ENCODE results near the gene ALCAM.
A peak's percentile ranks its signal among the peaks of the same experiment; 100 is the strongest.

Gene ALCAM

DNA sequence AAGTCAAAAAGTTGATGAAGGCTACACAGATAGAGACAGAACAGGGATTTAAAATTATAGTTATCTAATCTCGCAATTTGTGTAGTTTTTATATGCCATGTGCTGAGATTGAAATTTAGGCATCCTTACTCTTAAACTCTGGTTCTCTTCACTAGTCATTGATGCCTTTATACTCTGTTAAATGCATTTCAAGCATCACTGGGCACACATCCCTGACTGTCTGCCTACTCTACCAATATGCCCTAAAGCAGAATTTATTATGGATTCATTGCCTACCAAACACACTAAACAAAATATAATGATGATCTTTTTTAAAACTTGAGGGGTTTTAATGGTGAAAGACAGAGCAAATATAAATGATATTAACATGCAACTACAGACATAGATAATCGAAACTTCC lies 10.3 kb upstream of the ALCAM start:
- H3K18ac ChIP-seq (ENCODE audit: low read length): no peak overlapping the region
- no peak overlapping the region for H3K4me2 ChIP-seq (ENCODE audit: low read length)
- H3K36me3 ChIP-seq (ENCODE audit: control insufficient read depth in 1 of 2, insufficient read depth in 2 of 2, low read length in 2 of 2): no peaks in the 10 kb centered on the region
- H2AK5ac ChIP-seq (ENCODE audit: low read length): no peak overlapping the region
- H3K4me1 ChIP-seq (ENCODE audit: control insufficient read depth in 1 of 2, insufficient read depth in 2 of 2, low read length in 2 of 2): peaks cover 2 to 5% of the 10 kb centered on the region in 2 experiments
- no peak overlapping the region for H2BK120ac ChIP-seq (ENCODE audit: insufficient read depth, low read length, poor library complexity)
- DNase-seq: no peak
- no peak overlapping the region for H4K8ac ChIP-seq (ENCODE audit: low read depth, low read length)
- H2BK5ac ChIP-seq (ENCODE audit: low read depth, low read length, poor library complexity): no peak overlapping the region
- no peak overlapping the region for H3K9ac ChIP-seq (ENCODE audit: low read length)
- no peak overlapping the region for H4K91ac ChIP-seq (ENCODE audit: low read depth, low read length)
- peaks cover 1% of the 10 kb centered on the region for H3K9me3 ChIP-seq (ENCODE audit: insufficient read depth, low read depth, low read length)
- no peak overlapping the region for H3K4me3 ChIP-seq (ENCODE audit: low read depth, low read length)
- no peak overlapping the region for H2AFZ ChIP-seq (ENCODE audit: insufficient read depth, low read length, poor library complexity)
- no peak overlapping the region for H3K23ac ChIP-seq (ENCODE audit: low read length)
- no peak overlapping the region for H3K14ac ChIP-seq (ENCODE audit: low read length)
- peaks cover 10% of the 10 kb centered on the region for H3K79me1 ChIP-seq (ENCODE audit: low read length)
- no peaks in the 10 kb centered on the region for H3K27me3 ChIP-seq (ENCODE audit: insufficient read depth, low read length)
- no CpG with 5 or more reads among the region's 2 CpGs for WGBS (ENCODE audit: extremely low coverage, insufficient coverage, insufficient read length)
- no peaks in the 10 kb centered on the region for H3K79me2 ChIP-seq (ENCODE audit: control insufficient read depth, insufficient read depth, low read length, poor library complexity)
- H2BK12ac ChIP-seq (ENCODE audit: low read length): no peak overlapping the region
- H3K4ac ChIP-seq (ENCODE audit: low read depth, low read length): no peak overlapping the region
- peak overlapping the region; percentile 34 for H3K27ac ChIP-seq (ENCODE audit: low read depth, low read length)
- H4K12ac ChIP-seq (ENCODE audit: low read depth, low read length): no peak overlapping the region

DNA sequence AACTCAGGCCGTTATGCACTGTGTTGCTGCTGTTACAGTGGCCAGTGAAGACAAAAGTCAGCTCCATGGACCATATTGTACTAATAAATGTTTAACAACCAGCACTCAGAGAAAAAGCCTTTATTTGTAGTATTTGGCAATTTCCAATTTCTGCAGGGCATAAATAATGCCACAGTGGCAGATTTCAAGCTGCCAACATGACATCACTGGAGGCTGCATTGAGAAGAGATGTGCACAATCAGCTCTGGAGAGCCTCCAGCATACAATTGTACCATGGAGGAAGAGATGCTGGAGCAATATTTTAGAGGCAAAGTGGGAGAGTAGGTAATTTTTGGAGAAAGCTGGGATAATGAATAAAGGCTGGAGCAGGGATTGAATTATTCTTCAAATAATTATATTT lies 9.7 kb upstream of the ALCAM start:
- H4K12ac ChIP-seq (ENCODE audit: low read depth, low read length): no peak overlapping the region

DNA sequence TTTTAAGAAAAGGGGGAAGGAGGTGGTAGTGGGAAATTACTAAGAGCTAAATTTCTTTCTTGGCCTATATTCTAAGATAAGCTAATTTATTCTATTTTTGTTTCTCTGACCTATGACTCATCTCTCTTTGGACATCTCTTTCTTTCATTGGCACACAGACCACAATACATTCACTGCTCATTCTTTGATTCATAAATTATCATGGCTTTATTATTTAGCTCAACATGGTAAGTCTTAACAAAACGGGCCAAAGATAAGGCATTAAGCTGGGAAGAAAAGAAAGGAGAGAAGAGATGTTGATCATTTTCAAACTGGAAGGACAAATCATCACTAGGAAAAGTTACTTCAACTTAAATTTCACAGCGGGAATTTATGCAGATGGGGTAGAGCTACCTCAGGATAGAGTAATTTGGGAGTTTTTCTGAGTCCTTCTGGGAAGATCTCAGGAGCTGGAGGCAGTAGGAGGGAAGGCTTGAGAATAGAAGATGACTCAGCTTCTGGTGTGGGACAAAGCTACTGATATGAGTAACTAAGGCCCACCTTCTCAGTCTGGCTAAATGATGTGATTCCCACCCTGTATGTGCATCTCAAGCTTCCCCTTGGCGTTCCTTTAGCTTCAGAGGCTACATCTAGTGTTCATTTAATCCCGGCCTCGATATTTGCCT lies 7.5 kb upstream of the ALCAM start:
- no peak overlapping the region for H4K91ac ChIP-seq (ENCODE audit: low read depth, low read length)
- no peak overlapping the region for H3K18ac ChIP-seq (ENCODE audit: low read length)
- H3K79me2 ChIP-seq (ENCODE audit: control insufficient read depth, insufficient read depth, low read length, poor library complexity): no peaks in the 10 kb centered on the region
- H3K36me3 ChIP-seq (ENCODE audit: control insufficient read depth in 1 of 2, insufficient read depth in 2 of 2, low read length in 2 of 2): no peaks in the 10 kb centered on the region
- H3K4me1 ChIP-seq (ENCODE audit: control insufficient read depth in 1 of 2, insufficient read depth in 2 of 2, low read length in 2 of 2): peaks cover 0 to 2% of the 10 kb centered on the region in 2 experiments
- H3K4me2 ChIP-seq (ENCODE audit: low read length): no peak overlapping the region
- no peaks in the 10 kb centered on the region for H3K27me3 ChIP-seq (ENCODE audit: insufficient read depth, low read length)
- H2BK120ac ChIP-seq (ENCODE audit: insufficient read depth, low read length, poor library complexity): no peak overlapping the region
- H2AFZ ChIP-seq (ENCODE audit: insufficient read depth, low read length, poor library complexity): no peak overlapping the region
- peaks cover 3% of the 10 kb centered on the region for H3K79me1 ChIP-seq (ENCODE audit: low read length)
- no CpG with 5 or more reads among the region's 5 CpGs for WGBS (ENCODE audit: extremely low coverage, insufficient coverage, insufficient read length)
- H4K8ac ChIP-seq (ENCODE audit: low read depth, low read length): no peak overlapping the region
- H3K4me3 ChIP-seq (ENCODE audit: low read depth, low read length): no peak overlapping the region
- H4K12ac ChIP-seq (ENCODE audit: low read depth, low read length): no peak overlapping the region
- H3K4ac ChIP-seq (ENCODE audit: low read depth, low read length): no peak overlapping the region
- no peak overlapping the region for H2BK5ac ChIP-seq (ENCODE audit: low read depth, low read length, poor library complexity)
- H3K9me3 ChIP-seq (ENCODE audit: insufficient read depth, low read depth, low read length): peaks cover 1% of the 10 kb centered on the region
- H2AK5ac ChIP-seq (ENCODE audit: low read length): no peak overlapping the region
- H3K14ac ChIP-seq (ENCODE audit: low read length): no peak overlapping the region
- no peak overlapping the region for H3K27ac ChIP-seq (ENCODE audit: low read depth, low read length)
- H3K23ac ChIP-seq (ENCODE audit: low read length): no peak overlapping the region
- peak in 1 of 2 donors; percentile 7 for DNase-seq
- H2BK12ac ChIP-seq (ENCODE audit: low read length): no peak overlapping the region
- H3K9ac ChIP-seq (ENCODE audit: low read length): no peak overlapping the region

More for the DNA sequence above, 9.7 kb upstream of the ALCAM start:
- Histone ChIP-seq H3K4me3 (ENCODE audit: low read depth, low read length) (no peak overlapping the region), H3K36me3 (ENCODE audit: control insufficient read depth in 1 of 2, insufficient read depth in 2 of 2, low read length in 2 of 2) (no peaks in the 10 kb centered on the region), H3K14ac (ENCODE audit: low read length) (no peak overlapping the region), H2AK5ac (ENCODE audit: low read length) (no peak overlapping the region), H2BK120ac (ENCODE audit: insufficient read depth, low read length, poor library complexity) (no peak overlapping the region), H3K27me3 (ENCODE audit: insufficient read depth, low read length) (no peaks in the 10 kb centered on the region), H2BK5ac (ENCODE audit: low read depth, low read length, poor library complexity) (no peak overlapping the region), H3K9me3 (ENCODE audit: insufficient read depth, low read depth, low read length) (peaks cover 1% of the 10 kb centered on the region), H4K8ac (ENCODE audit: low read depth, low read length) (no peak overlapping the region), H3K18ac (ENCODE audit: low read length) (no peak overlapping the region), H3K23ac (ENCODE audit: low read length) (no peak overlapping the region), H3K4me1 (ENCODE audit: control insufficient read depth in 1 of 2, insufficient read depth in 2 of 2, low read length in 2 of 2) (peaks cover 2 to 5% of the 10 kb centered on the region in 2 experiments), H4K91ac (ENCODE audit: low read depth, low read length) (peak overlapping the region; percentile 14), H3K79me2 (ENCODE audit: control insufficient read depth, insufficient read depth, low read length, poor library complexity) (no peaks in the 10 kb centered on the region), H2AFZ (ENCODE audit: insufficient read depth, low read length, poor library complexity) (no peak overlapping the region), H2BK12ac (ENCODE audit: low read length) (no peak overlapping the region), H3K27ac (ENCODE audit: low read depth, low read length) (no peak overlapping the region), H3K4ac (ENCODE audit: low read depth, low read length) (no peak overlapping the region), H3K79me1 (ENCODE audit: low read length) (peaks cover 10% of the 10 kb centered on the region), H3K4me2 (ENCODE audit: low read length) (no peak overlapping the region), H3K9ac (ENCODE audit: low read length) (no peak overlapping the region)
- WGBS (ENCODE audit: extremely low coverage, insufficient coverage, insufficient read length): no CpG with 5 or more reads among the region's 1 CpG
- DNase-seq: no peak

- no peaks in the 10 kb centered on the region for H3K79me2 ChIP-seq (ENCODE audit: control insufficient read depth, insufficient read depth, low read length, poor library complexity)
- no peak overlapping the region for H2BK120ac ChIP-seq (ENCODE audit: insufficient read depth, low read length, poor library complexity)
- H3K9me3 ChIP-seq (ENCODE audit: insufficient read depth, low read depth, low read length): peaks cover 1% of the 10 kb centered on the region
- H3K18ac ChIP-seq (ENCODE audit: low read length): no peak overlapping the region
- H2AFZ ChIP-seq (ENCODE audit: insufficient read depth, low read length, poor library complexity): no peak overlapping the region
- H3K4me2 ChIP-seq (ENCODE audit: low read length): no peak overlapping the region
- H3K4ac ChIP-seq (ENCODE audit: low read depth, low read length): no peak overlapping the region
- no peak overlapping the region for H3K23ac ChIP-seq (ENCODE audit: low read length)
- H3K4me3 ChIP-seq (ENCODE audit: low read depth, low read length): no peak overlapping the region
- H2BK12ac ChIP-seq (ENCODE audit: low read length): no peak overlapping the region
- no peak overlapping the region for H3K14ac ChIP-seq (ENCODE audit: low read length)
- H3K9ac ChIP-seq (ENCODE audit: low read length): no peak overlapping the region
- no peak overlapping the region for H4K8ac ChIP-seq (ENCODE audit: low read depth, low read length)
- no peaks in the 10 kb centered on the region for H3K36me3 ChIP-seq (ENCODE audit: control insufficient read depth in 1 of 2, insufficient read depth in 2 of 2, low read length in 2 of 2)
- no peak for DNase-seq
- no peak overlapping the region for H4K91ac ChIP-seq (ENCODE audit: low read depth, low read length)
- no peak overlapping the region for H3K27ac ChIP-seq (ENCODE audit: low read depth, low read length)
- no CpG with 5 or more reads among the region's 2 CpGs for WGBS (ENCODE audit: extremely low coverage, insufficient coverage, insufficient read length)
- no peaks in the 10 kb centered on the region for H3K79me1 ChIP-seq (ENCODE audit: low read length)
- no peaks in the 10 kb centered on the region for H3K27me3 ChIP-seq (ENCODE audit: insufficient read depth, low read length)
- H2AK5ac ChIP-seq (ENCODE audit: low read length): no peak overlapping the region
- H4K12ac ChIP-seq (ENCODE audit: low read depth, low read length): no peak overlapping the region
- peaks cover 0 to 2% of the 10 kb centered on the region in 2 experiments for H3K4me1 ChIP-seq (ENCODE audit: control insufficient read depth in 1 of 2, insufficient read depth in 2 of 2, low read length in 2 of 2)
- no peak overlapping the region for H2BK5ac ChIP-seq (ENCODE audit: low read depth, low read length, poor library complexity)
These were observed 6.7 kb upstream of the ALCAM start for GRCh38 chr3:105360003-105360402.

Data from trophoblast cell (in vitro differentiated cells and primary cell).